Uterus (tissue), 4 donors: ENCODE data around the gene QPCT. TPM values are rescaled to one million over a fixed set of nuclear protein-coding genes. Genes with fewer than 3 reads are reported as not detected.

Experiments
- DNase-seq, 2 donors: peaks; one replicate each; pipeline ENCODE4 v3.0.0-alpha.2; 2019 to 2020
- H3K27ac ChIP-seq, 2 donors: fragments of 200-600 bp; sonication (generic); 1 replicate in 1 of 2; 2 replicates in 1 of 2; pipeline ENCODE4 v1.5.1; 2016 to 2018
- H3K27me3 ChIP-seq, 2 donors: fragments of 200-600 bp; sonication (generic); one replicate each; pipeline ENCODE4 v1.5.1; 2018 to 2019; ENCODE audit warnings: control low read depth in 1 of 2
- H3K36me3 ChIP-seq, 2 donors: fragments of 200-600 bp; sonication (generic); one replicate each; pipeline ENCODE4 v1.5.1; 2019; ENCODE audit warnings: control low read depth in 1 of 2
- H3K4me1 ChIP-seq, 2 donors: fragments of 200-600 bp; sonication (generic); one replicate each; pipeline ENCODE4 v1.5.1; 2018 to 2019; ENCODE audit warnings: control low read depth in 1 of 2
- H3K4me3 ChIP-seq, 2 donors: fragments of 200-600 bp; sonication (generic); 1 replicate in 1 of 2; 2 replicates in 1 of 2; pipeline ENCODE4 v1.5.1; 2018 to 2019; ENCODE audit warnings: mild to moderate bottlenecking in 1 of 2
- H3K9me3 ChIP-seq, 2 donors: fragments of 200-600 bp; sonication (generic); one replicate each; pipeline ENCODE4 v1.5.1; 2019; ENCODE audit warnings: control low read depth in 1 of 2
- POLR2A ChIP-seq, 2 donors: fragments of 450-650 bp; IDR thresholded peaks; one replicate each; pipeline ENCODE4 v1.6.1; 2016; ENCODE audit warnings: antibody characterized with exemption in 2 of 2, mild to moderate bottlenecking in 1 of 2, moderate library complexity in 1 of 2
- intact Hi-C: fragments of 100-400 bp; cut with DNase I; formaldehyde crosslinking; loops from one replicate; pipeline ENCODE4 v1.15.1; 2023; ENCODE audit warnings: low total_unique reads
- total RNA-seq, 4 donors: library from RNA; depleted of rRNA in 3 of 4; stranded (reverse); fragments of >200 nt in 3 of 4; gene quantifications; one replicate each; pipeline versions ENCODE4 v1.1.0 to v1.2.4, GENCODE V29; 2014 to 2023
- TF ChIP-seq, protein P1 (sequence below), 4 experiments: fragments of 200-600 bp in 2 of 4; fragments of 450-650 bp in 2 of 4; sonication (generic) in 2 of 4; IDR thresholded peaks; one replicate each; pipeline ENCODE4 v1.5.1; 2016 to 2019; ENCODE audit warnings: antibody characterized with exemption in 4 of 4, mild to moderate bottlenecking in 2 of 4, moderate library complexity in 1 of 4
- donor health status: DM: yes; HTN: yes; CAD: no.

Gene QPCT
- total RNA-seq, 4 donors from 2014 or later: 4.4 to 46.9 (median 8.7) TPM

DNA sequence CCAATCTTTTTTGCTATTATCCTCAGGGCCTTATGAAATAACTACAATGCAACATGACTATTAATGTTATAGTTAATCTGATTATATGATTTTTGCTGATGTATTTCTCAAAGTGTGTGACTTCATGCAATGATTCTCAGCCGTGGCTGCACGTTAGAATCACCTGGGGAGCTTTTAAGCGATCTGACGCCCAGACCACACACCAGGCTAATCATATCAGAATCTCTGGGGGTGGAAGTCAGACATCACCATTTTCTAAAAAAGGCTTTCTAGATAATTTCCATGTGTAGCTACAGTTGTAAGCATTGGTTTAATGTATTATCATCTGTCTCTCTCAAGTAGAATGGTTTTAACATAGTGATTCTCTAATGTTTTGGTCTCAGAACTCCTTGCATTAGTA lies 5.5 kb upstream of the QPCT start:
- no peaks in the 10 kb centered on the region for H3K9me3 ChIP-seq
- no peaks in the 10 kb centered on the region for H3K36me3 ChIP-seq
- TF ChIP-seq, protein P1, sequence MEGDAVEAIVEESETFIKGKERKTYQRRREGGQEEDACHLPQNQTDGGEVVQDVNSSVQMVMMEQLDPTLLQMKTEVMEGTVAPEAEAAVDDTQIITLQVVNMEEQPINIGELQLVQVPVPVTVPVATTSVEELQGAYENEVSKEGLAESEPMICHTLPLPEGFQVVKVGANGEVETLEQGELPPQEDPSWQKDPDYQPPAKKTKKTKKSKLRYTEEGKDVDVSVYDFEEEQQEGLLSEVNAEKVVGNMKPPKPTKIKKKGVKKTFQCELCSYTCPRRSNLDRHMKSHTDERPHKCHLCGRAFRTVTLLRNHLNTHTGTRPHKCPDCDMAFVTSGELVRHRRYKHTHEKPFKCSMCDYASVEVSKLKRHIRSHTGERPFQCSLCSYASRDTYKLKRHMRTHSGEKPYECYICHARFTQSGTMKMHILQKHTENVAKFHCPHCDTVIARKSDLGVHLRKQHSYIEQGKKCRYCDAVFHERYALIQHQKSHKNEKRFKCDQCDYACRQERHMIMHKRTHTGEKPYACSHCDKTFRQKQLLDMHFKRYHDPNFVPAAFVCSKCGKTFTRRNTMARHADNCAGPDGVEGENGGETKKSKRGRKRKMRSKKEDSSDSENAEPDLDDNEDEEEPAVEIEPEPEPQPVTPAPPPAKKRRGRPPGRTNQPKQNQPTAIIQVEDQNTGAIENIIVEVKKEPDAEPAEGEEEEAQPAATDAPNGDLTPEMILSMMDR (IDR thresholded peaks at IDR 0.05): no peak
- TF ChIP-seq POLR2A (IDR thresholded peaks at IDR 0.05): no peak
- DNase-seq: no peak
- H3K27ac ChIP-seq: no peak overlapping the region
- H3K4me1 ChIP-seq: no peaks in the 10 kb centered on the region
- intact Hi-C loops: no loop called here
- H3K4me3 ChIP-seq: no peak overlapping the region
- no peaks in the 10 kb centered on the region for H3K27me3 ChIP-seq

DNA sequence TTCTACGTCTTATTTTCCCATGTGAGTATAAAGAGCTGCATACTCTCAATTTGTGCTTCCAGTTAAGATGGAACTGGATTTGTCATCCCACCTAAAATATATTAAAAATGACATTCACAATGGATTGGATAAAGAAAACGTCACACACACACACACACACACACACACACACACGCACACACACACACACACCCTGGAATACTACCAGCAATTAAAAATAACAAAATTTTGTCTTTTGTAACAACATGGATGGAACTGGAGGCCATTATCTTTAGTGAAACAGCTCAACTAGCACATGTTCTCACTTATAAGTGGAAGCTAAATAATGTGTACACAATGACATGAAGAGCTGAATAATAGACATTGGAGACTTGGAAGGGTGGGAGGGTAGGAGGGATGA lies 3.8 kb upstream of the QPCT start:
- no peak for TF ChIP-seq POLR2A (IDR thresholded peaks at IDR 0.05)
- TF ChIP-seq, protein P1 (IDR thresholded peaks at IDR 0.05): no peak
- Histone ChIP-seq H3K9me3 (no peaks in the 10 kb centered on the region), H3K36me3 (no peaks in the 10 kb centered on the region), H3K27me3 (no peaks in the 10 kb centered on the region), H3K27ac (no peak overlapping the region), H3K4me1 (no peaks in the 10 kb centered on the region), H3K4me3 (no peak overlapping the region)
- intact Hi-C loops: no loop called here
- no peak for DNase-seq

DNA sequence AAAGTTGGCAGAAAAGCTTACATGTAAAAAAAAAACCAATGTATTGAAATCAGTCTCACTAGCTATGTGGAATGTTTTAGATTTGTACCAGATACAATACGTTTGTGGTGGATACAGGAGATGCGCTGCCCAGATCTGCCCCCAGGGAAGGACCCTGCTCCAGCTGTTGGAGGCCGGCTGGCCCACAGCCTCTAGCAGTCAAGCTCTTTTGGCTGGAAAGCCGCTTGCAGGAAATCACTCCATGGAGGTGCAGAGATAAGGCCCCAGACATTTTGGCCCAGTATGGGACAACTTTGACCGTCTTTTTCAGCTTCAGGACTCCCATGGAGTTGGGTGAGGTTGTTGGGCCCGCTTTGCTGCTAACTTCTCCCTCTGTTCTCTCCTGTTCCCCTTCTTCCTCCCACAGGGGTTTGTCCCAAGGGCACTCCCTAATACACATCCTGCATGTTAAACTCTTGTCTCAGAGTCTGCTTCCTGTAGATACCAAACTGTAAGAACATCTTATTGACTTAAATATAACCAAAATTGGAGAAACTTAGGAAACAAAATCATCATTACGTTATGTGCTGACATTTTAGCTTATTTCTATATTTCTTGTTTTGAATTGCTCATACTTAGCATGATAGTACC lies 1.7 kb upstream of the QPCT start:
- Histone ChIP-seq H3K36me3 (no peaks in the 10 kb centered on the region), H3K9me3 (no peaks in the 10 kb centered on the region), H3K27me3 (no peaks in the 10 kb centered on the region), H3K4me1 (no peaks in the 10 kb centered on the region), H3K27ac (no peak overlapping the region), H3K4me3 (no peak overlapping the region)
- intact Hi-C loops: no loop called here
- no peak for DNase-seq
- TF ChIP-seq POLR2A (IDR thresholded peaks at IDR 0.05): no peak
- TF ChIP-seq, protein P1 (IDR thresholded peaks at IDR 0.05): no peak

DNA sequence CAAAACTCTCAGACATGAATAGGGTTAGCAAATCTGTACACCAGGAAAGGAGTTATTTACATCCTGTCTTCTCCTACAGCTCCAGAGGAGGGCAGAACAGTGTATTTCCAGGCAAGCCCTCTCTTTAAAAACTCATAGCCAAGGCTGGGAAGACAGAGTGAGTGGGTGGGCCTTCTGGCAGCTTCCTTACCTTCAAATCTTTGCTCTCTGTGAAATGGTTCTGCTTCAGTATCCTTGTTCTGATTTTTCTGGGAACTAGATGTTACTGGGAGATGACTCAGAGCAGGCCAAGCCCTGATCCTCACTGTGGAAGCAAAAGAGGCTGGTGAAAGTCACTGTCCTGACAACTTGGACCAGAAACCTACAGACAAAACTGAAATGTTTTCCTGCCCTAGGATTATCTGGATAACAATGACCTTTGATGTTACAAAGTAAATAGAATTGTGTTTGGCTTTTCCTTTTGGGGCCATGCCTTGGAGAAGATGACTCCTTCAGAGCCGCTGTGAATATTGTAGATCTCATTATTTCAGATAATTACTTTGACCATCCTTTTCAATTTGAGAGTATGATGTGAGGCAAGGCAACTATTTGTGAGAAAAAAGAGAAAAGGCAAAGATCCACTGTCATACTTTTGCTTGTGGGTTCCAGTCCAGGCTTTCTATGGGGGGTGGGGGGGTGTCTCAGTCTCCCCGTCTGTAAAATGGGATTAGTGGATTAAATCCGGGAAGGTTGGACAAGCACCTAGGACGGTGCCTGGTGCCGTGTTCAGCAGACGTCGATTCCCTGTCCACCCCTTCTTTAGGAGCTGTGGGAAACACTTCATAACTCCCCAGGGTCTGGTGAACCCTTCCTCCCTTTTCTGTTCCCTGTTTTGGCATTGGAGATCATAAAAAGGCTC lies 644 bp upstream of the QPCT start:
- DNase-seq: peak; percentile 42 to 47
- Histone ChIP-seq H3K27me3 (no peaks in the 10 kb centered on the region), H3K4me3 (peak overlapping the region; percentile 56 to 64), H3K27ac (peak overlapping the region; percentile 81 to 87), H3K36me3 (no peaks in the 10 kb centered on the region), H3K4me1 (no peaks in the 10 kb centered on the region), H3K9me3 (no peaks in the 10 kb centered on the region)
- intact Hi-C loops: no loop called here
- no peak for TF ChIP-seq POLR2A (IDR thresholded peaks at IDR 0.05)
- TF ChIP-seq, protein P1 (IDR thresholded peaks at IDR 0.05): peak in 3 of 4 experiments; percentile 17 to 56 (median 34)

DNA sequence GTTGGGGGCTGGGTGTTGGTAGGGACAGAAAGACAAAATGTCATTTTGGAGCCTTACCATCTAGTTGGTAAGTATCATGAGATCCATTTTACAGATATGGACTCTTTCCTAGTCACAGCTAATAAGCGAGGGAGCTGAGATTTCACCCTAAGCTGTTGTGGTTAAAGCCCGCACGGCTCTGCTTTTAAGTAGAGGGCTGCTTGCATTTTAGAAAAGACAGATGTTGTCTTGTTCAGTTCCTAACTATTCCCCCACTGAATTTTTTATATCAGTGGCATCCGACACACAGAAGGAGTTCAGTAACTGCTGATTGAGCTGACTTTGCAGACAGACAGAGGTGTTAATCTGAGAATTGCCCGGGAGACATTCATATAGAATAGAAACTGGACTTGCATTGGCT lies 3.7 kb downstream of the QPCT start:
- Histone ChIP-seq H3K27ac (no peak overlapping the region), H3K36me3 (no peaks in the 10 kb centered on the region), H3K4me1 (no peaks in the 10 kb centered on the region), H3K9me3 (no peaks in the 10 kb centered on the region), H3K27me3 (no peaks in the 10 kb centered on the region), H3K4me3 (no peak overlapping the region)
- DNase-seq: no peak
- intact Hi-C loops: no loop called here
- TF ChIP-seq, protein P1 (IDR thresholded peaks at IDR 0.05): no peak
- TF ChIP-seq POLR2A (IDR thresholded peaks at IDR 0.05): no peak
